GM12873 (cell line): ENCODE data around the gene CCDC183.

Experiments used
- TF ChIP-seq, protein P1 (sequence below): IDR thresholded peaks from 2 replicates; pipeline ENCODE4 v1.5.1; 2012; ENCODE audit warnings: low read depth, mild to moderate bottlenecking, moderate library complexity, low read length, control low read depth; ENCODE audit not compliant: insufficient read depth; ENCODE audit errors: missing control alignments

CCDC183 gene

DNA sequence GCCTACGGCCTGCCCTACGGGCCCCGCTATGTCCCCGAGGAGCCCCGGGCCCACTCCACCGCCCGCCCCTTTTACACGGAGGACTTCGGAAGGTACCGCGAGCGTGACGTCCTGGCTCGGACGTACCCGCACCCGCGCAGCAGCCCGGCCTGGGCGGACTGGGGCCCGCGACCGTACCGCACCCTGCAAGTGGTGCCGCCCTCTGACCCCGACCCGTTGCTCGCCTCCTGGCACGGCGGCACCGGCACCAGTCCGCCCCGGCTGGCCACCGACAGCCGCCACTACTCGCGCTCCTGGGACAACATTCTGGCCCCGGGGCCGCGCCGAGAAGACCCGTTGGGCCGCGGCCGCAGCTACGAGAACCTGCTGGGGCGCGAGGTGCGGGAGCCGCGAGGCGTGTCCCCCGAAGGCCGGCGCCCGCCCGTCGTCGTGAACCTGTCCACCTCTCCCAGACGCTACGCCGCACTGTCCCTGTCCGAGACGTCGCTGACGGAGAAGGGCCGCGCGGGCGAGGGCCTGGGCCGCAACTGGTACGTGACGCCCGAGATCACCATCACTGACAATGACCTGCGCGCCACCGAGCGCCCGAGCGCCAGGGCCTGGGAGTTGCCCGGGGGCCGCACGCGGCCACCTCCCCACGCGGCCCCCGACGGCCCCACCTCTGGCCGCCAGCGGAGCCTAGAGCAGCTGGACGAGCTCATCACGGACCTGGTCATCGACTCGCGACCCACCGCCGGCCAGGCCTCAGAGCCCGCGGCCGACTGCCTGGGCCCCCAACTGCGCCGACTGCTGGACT is 49.5 kb downstream of the CCDC183 start:
- TF ChIP-seq, protein P1, sequence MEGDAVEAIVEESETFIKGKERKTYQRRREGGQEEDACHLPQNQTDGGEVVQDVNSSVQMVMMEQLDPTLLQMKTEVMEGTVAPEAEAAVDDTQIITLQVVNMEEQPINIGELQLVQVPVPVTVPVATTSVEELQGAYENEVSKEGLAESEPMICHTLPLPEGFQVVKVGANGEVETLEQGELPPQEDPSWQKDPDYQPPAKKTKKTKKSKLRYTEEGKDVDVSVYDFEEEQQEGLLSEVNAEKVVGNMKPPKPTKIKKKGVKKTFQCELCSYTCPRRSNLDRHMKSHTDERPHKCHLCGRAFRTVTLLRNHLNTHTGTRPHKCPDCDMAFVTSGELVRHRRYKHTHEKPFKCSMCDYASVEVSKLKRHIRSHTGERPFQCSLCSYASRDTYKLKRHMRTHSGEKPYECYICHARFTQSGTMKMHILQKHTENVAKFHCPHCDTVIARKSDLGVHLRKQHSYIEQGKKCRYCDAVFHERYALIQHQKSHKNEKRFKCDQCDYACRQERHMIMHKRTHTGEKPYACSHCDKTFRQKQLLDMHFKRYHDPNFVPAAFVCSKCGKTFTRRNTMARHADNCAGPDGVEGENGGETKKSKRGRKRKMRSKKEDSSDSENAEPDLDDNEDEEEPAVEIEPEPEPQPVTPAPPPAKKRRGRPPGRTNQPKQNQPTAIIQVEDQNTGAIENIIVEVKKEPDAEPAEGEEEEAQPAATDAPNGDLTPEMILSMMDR = no peak

DNA sequence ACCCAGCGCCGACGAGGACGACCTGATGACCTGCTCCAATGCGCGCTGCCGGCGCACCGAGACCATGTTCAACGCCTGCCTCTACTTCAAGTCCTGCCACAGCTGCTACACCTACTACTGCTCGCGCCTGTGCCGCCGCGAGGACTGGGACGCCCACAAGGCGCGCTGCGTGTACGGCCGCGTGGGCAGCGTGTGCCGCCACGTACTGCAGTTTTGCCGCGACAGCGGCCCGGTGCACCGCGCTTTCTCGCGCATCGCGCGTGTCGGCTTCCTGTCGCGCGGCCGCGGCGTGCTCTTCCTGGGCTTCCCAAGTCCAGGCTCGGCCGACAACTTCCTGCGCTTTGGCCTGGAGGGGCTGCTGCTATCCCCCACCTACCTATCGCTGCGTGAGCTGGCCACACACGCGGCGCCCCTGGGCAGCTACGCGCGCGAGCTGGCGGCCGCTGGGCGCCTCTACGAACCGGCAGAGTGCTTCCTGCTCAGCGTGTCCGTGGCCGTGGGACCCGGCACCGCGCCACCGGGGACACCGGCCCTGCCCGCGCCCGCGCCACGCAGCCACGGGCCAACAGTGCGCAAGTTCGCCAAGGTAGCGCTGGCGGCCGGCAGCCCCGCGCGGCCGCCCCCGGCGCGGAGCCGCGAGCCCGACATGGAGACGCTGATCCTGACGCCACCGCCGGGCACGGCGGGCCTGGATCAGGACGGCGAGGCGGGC is 50.4 kb downstream of the CCDC183 start:
- TF ChIP-seq, protein P1 = no peak

DNA sequence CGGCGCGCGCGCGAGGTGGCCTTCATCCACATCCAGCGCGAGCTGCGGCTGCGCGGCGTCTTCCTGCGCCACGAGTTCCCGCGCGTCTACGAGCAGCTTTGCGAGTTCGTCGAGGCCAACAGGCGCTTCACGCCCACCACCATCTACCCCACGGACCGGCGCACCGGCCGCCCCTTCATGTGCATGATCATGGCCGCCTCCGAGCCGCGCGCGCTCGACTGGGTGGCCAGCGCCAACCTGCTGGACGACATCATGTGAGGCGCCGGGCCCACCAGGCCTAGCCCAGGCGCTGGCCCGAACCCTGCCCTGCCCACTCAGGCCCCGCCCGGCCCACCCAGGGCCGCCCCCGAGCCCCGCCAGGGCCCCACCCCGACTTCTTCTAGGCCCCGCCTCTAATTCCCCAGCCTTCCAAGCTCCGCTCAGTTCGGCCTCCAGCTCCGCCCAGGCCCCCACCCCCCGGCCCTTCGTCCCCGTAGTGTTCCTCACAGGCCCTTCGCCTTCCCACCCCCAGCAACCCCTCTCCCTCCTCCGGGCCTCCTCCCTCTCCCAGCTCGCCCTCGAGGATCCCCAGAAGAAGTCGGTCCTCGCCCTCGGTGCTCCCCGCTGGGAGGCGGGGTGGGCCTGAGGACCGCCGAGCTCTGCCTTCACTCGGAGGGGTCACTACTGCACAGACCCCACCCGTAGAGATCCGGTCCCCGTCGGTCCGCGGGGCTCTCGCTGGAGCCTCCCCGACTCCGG is 51.1 kb downstream of the CCDC183 start:
- TF ChIP-seq, protein P1 = no peak

DNA sequence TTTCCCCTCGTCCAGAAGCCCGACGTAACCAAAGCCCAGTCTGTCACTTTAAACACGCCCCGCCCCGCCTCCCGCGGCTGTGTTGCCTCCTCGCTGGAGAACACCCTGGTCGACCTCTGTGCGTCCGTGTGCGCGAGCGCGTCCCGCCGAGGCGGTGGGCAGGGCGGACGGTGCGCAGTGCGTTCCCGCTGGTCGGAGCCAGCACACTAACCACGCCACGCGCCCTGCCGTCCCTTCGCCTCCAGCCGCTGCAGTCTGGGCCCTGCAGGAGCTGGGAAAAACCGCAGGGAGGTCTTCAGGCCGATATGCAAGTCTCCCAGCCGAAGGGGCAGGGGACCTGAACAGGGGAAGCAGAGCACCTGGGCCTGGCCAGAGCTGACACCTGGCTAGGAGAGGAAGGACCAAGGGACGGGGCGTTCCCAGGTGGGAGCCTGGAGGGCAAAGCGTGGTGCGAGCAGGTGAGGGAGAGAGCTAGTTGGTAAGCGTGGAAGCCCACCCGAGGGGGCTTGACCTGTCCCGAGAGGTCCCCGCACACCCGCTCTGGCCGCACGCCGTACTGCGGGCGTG is 51.8 kb downstream of the CCDC183 start:
- TF ChIP-seq, protein P1 = no peak

DNA sequence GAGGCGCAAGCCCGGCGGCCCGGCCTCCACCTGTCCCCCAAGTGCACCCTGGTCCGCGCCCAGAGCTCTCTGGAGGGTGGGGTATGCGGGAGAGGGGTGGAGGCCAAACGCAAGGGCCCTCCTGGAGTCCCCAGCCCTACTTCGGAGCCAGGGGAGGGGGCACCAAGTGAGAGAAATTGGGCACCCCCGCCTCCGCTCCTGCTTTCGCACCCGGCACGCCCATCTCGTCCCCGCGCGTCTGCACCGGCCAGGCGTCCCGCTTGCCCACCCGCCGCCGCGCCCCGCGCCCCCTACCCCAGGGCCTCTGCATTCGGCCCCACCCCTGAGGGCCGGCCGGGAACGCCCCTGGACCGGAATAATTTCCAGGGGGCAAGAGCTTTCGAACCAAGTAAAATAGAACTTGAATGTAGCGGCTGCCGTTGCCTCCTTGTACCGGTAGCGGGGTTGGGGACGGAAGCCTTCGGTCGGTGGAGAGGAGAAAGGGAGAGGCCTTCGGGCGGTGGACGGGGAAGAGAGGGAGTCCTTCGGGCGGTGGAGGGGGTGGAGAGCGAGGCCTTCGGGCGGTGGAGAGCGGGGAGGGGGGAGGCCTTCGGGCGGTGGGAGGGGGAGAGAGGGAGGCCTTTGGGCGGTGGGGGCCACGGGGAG is 52.4 kb downstream of the CCDC183 start:
- TF ChIP-seq, protein P1 = peak; percentile 9

DNA sequence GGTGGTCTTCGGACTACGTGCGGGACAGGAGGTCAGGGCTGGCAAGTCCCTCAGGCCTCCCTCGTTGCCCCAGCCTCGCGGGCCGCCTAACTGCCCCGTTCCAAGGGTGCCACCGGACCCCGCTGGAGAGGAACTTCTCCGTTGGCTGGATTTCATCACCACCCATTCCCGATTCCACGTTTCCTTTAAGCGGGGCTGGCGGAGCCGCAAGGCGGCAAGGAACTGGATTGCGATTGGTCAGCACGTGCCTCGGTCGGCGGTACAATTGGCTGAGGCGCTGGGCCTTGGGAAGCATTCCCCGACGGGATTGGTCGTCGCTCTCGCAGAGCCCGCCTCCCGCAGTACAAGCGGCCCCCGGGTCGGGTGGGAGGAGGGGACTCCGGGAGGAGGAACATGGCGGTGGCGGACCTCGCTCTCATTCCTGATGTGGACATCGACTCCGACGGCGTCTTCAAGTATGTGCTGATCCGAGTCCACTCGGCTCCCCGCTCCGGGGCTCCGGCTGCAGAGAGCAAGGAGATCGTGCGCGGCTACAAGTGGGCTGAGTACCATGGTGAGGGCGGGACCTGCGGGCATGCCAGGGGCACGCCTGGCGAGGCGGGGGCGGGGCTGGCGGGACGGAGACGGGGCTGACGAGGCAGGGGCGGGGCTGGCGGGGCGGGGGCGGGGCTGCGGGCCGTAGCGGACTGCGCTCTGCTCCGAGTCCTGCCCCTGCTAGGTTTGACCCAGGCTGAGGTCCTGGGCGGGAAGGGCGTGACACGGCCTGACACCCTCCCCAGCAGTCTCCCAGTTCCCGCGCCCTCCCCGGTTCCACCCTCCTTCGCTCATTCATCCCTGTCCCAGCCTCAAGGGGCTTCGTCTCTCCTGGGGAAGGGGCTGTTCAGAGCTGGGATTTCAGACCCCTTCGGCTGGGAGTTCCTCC is 53.2 kb downstream of the CCDC183 start, which contains the start of gene PHPT1:
PHPT1 (plus strand) TSS at position 372 of the 922 bp plus-strand sequence; CDS start at position 394, 22 bp downstream.
- TF ChIP-seq, protein P1 = no peak
